ENCODE measurements around the gene ICA1L. TPM values are rescaled to one million over a fixed set of nuclear protein-coding genes. Genes with fewer than 3 reads are reported as not detected.

ICA1L gene
- total and polyA plus RNA-seq, 2 of the 4 experiments (the other 2 are of a cell fraction): 1.7 to 1.8 TPM

DNA sequence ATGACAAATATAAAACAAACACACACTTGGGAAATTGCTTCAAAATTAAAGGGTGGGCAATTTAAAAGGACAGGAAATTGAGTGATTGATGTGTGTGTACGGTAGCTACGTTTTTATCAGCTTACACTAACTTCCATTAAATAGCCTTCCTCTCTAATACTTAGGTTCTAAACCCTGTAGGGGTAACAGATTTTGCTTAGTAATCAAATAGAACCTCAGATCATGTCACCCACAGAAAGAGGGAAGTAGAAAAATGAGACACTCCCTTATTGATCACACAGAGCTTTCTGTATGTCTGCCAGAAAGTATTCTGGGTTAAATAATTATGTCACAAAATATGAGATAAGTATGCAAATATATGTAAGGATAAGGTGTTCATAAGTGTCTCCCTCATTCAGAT, 93.3 kb downstream of the ICA1L start:
- no peak overlapping the region for H2AFZ ChIP-seq (replicated peaks; ENCODE audit: low read length, poor library complexity)
- H3K9ac ChIP-seq (ENCODE audit: low read depth, low read length): no peak overlapping the region
- no peak overlapping the region for H2BK5ac ChIP-seq (ENCODE audit: low read depth, low read length, poor library complexity, severe bottlenecking)
- H3K18ac ChIP-seq (ENCODE audit: low read depth, low read length): no peak overlapping the region
- no TSS peak for BruUV-seq (replicated peaks)
- H3K4me2 ChIP-seq (ENCODE audit: low read depth, low read length): no peak overlapping the region
- CTCF ChIA-PET: no interaction called here
- peaks cover 3% of the 10 kb centered on the region for H3K4me1 ChIP-seq (ENCODE audit: control insufficient read depth, insufficient read depth, low read length)
- no peak overlapping the region for H3K23ac ChIP-seq (ENCODE audit: low read depth, low read length)
- in situ Hi-C loops (cut with MboI; ENCODE audit: low sequenced_read_pairs) (no loop called here), dilution Hi-C loops (cut with HindIII; ENCODE audit: low sequenced_read_pairs, unreplicated experiment) (no loop called here), intact Hi-C loops (cut with micrococcal nuclease) (no loop called here)
- TF ChIP-seq MAFK (IDR thresholded peaks at IDR 0.05; ENCODE audit: low read depth, low read length): peak; percentile 34; the same call in 1 of the 2 replicates
- no peak for TF ChIP-seq MXI1 (IDR thresholded peaks at IDR 0.05; ENCODE audit: borderline replicate concordance, low read depth, low read length)
- no peak overlapping the region for H4K5ac ChIP-seq (ENCODE audit: low read depth, low read length)
- no peaks in the 10 kb centered on the region for H3K27me3 ChIP-seq (ENCODE audit: control insufficient read depth, insufficient read depth, low read length)
- H3K9me3 ChIP-seq (ENCODE audit: control insufficient read depth, insufficient read depth, low read length): no peaks in the 10 kb centered on the region
- H2AK5ac ChIP-seq (ENCODE audit: low read depth, low read length): no peak overlapping the region
- no peak overlapping the region for H2BK15ac ChIP-seq (ENCODE audit: low read depth, low read length)
- H3K4ac ChIP-seq (ENCODE audit: low read depth, low read length): no peak overlapping the region
- H4K20me1 ChIP-seq (ENCODE audit: insufficient read depth, low read length): no peaks in the 10 kb centered on the region
- no peak overlapping the region for H2BK20ac ChIP-seq (ENCODE audit: low read depth, low read length)
- H3K36me3 ChIP-seq (ENCODE audit: control insufficient read depth, insufficient read depth, low read length): 0 out of 2 replicates have a peak, but pooled peaks cover 1% of the 10 kb centered on the region
- DNase-seq: no peak
- POLR2A ChIA-PET (ENCODE audit: unreplicated experiment): no interaction called here
- no peak overlapping the region for H2BK120ac ChIP-seq (ENCODE audit: low read depth, low read length)
- H3K79me1 ChIP-seq (ENCODE audit: low read depth in 1 of 2, low read length in 2 of 2): no peaks in the 10 kb centered on the region
- H3K9me1 ChIP-seq (ENCODE audit: insufficient read depth, low read length): no peaks in the 10 kb centered on the region
- no peak overlapping the region for H4K8ac ChIP-seq (ENCODE audit: low read depth in 2 of 2, low read length in 2 of 2)
- H3K14ac ChIP-seq (replicated peaks; ENCODE audit: low read depth, low read length): no peak overlapping the region
- no peak overlapping the region for H3K56ac ChIP-seq (ENCODE audit: extremely low read depth, insufficient read depth, low read length)
- H2AK9ac ChIP-seq (replicated peaks; ENCODE audit: low read depth, low read length, poor library complexity): no peak overlapping the region
- no peak overlapping the region for H4K91ac ChIP-seq (ENCODE audit: insufficient read depth, low read depth, low read length)
- no peak overlapping the region for H3K27ac ChIP-seq (ENCODE audit: insufficient read depth, low read length)
- no peak overlapping the region for H3K4me3 ChIP-seq (ENCODE audit: insufficient read depth, low read depth, low read length)
- WGBS, 2 experiments (ENCODE audit: extremely low coverage in 2 of 2, insufficient read length in 1 of 2): no CpG with 5 or more reads among the region's 2 CpGs
- no peak for ATAC-seq (ENCODE audit: low read depth)

Measured in IMR-90 (cell line).